Stimulated activated CD8-positive, alpha-beta memory T cell treated with anti-CD3 and anti-CD28 coated beads, Interleukin-4, amount 100 ng/mL, for 4 hours (primary cell): ENCODE data around the gene EIF2B1.
"Not testable (repeated sequence)": the region's sequence is repeated elsewhere in the genome, so short reads cannot be mapped to it uniquely, and the experiment has no call there.

ENCODE experiments used
- DNase-seq, 2 donors: peaks; one replicate each; pipeline ENCODE4 v3.0.0-alpha.2; 2020; ENCODE audit warnings: low read depth in 2 of 2, low spot score in 1 of 2

The EIF2B1 gene

GRCh38 chr12:123621101-123621500 lies 12.4 kb downstream of the EIF2B1 start:
- no peak for DNase-seq

GRCh38 chr12:123617580-123617979 lies 15.9 kb downstream of the EIF2B1 start:
- no peak for DNase-seq

GRCh38 chr12:123617144-123617543 lies 16.3 kb downstream of the EIF2B1 start:
- no peak for DNase-seq

- no peak for DNase-seq
Measured at GRCh38 chr12:123614531-123614930, 19.0 kb downstream of the EIF2B1 start.

- DNase-seq: no peak
Measured at GRCh38 chr12:123614110-123614509, 19.4 kb downstream of the EIF2B1 start.

GRCh38 chr12:123608182-123608581 lies 25.3 kb downstream of the EIF2B1 start:
- no peak for DNase-seq

GRCh38 chr12:123607756-123608155 lies 25.7 kb downstream of the EIF2B1 start:
- DNase-seq: no peak

GRCh38 chr12:123603495-123603894 lies 30.0 kb downstream of the EIF2B1 start:
- not testable (repeated sequence) for DNase-seq

- no peak for DNase-seq
Measured at GRCh38 chr12:123602651-123603195, 30.8 kb downstream of the EIF2B1 start.

- peak; percentile 49 to 69 for DNase-seq
Measured at GRCh38 chr12:123601602-123602489, 31.6 kb downstream of the EIF2B1 start, which contains the start of gene DDX55. DDX55 (plus strand) TSS chr12:123602099; CDS start chr12:123602149, 50 bp downstream.

- no peak for DNase-seq
Measured at GRCh38 chr12:123599721-123600120, 33.8 kb downstream of the EIF2B1 start.

- no peak for DNase-seq
Measured at GRCh38 chr12:123599310-123599709, 34.2 kb downstream of the EIF2B1 start.

GRCh38 chr12:123598522-123598921 lies 35.0 kb downstream of the EIF2B1 start:
- DNase-seq: no peak

- no peak for DNase-seq
Measured at GRCh38 chr12:123597100-123597499, 36.4 kb downstream of the EIF2B1 start.

- DNase-seq: no peak
Measured at GRCh38 chr12:123595729-123596128, 37.8 kb downstream of the EIF2B1 start.

GRCh38 chr12:123591702-123592481 lies 41.6 kb downstream of the EIF2B1 start:
- DNase-seq: no peak

GRCh38 chr12:123580772-123581171 lies 52.7 kb downstream of the EIF2B1 start:
- DNase-seq: no peak

GRCh38 chr12:123578829-123579228 lies 54.7 kb downstream of the EIF2B1 start:
- not testable (repeated sequence) for DNase-seq

- no peak for DNase-seq
Measured at GRCh38 chr12:123578243-123578642, 55.2 kb downstream of the EIF2B1 start.

GRCh38 chr12:123576611-123577010 lies 56.9 kb downstream of the EIF2B1 start:
- no peak for DNase-seq

GRCh38 chr12:123573870-123574269 lies 59.6 kb downstream of the EIF2B1 start:
- DNase-seq: no peak

- DNase-seq: no peak
Measured at GRCh38 chr12:123572391-123572790, 61.1 kb downstream of the EIF2B1 start.
